Measurements from ENCODE around the gene ROPN1L. TPM values are rescaled to one million over a fixed set of nuclear protein-coding genes. Genes with fewer than 3 reads are reported as not detected.
A peak's percentile ranks its signal among the peaks of the same experiment; 100 is the strongest.
"Not testable (repeated sequence)": the region's sequence is repeated elsewhere in the genome, so short reads cannot be mapped to it uniquely, and the experiment has no call there.

The ROPN1L gene
- total and polyA plus RNA-seq, 10 donors: 2.0 to 27.9 (median 11.4) TPM

GRCh38 chr5:10513501-10514442, 72.1 kb downstream of the ROPN1L start:
- peak; percentile 13 for DNase-seq
- H3K27ac ChIP-seq: peak overlapping the region in 7 of 8 donors; percentile 46 to 70 (median 55)
- 43 to 62% (median 52%) methylated on average over 9 to 10 of the region's 10 CpGs for WGBS, 5 donors
- H3K27me3 ChIP-seq (replicated peaks in 1 of 7): no peaks in the 10 kb centered on the region
- peak in 2 of 3 donors; percentile 60 to 81 for TF ChIP-seq POLR2AphosphoS5 (IDR thresholded peaks at IDR 0.05)
- TF ChIP-seq, protein P1, sequence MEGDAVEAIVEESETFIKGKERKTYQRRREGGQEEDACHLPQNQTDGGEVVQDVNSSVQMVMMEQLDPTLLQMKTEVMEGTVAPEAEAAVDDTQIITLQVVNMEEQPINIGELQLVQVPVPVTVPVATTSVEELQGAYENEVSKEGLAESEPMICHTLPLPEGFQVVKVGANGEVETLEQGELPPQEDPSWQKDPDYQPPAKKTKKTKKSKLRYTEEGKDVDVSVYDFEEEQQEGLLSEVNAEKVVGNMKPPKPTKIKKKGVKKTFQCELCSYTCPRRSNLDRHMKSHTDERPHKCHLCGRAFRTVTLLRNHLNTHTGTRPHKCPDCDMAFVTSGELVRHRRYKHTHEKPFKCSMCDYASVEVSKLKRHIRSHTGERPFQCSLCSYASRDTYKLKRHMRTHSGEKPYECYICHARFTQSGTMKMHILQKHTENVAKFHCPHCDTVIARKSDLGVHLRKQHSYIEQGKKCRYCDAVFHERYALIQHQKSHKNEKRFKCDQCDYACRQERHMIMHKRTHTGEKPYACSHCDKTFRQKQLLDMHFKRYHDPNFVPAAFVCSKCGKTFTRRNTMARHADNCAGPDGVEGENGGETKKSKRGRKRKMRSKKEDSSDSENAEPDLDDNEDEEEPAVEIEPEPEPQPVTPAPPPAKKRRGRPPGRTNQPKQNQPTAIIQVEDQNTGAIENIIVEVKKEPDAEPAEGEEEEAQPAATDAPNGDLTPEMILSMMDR (IDR thresholded peaks at IDR 0.05 in 8 of 11, conservative IDR thresholded peaks at IDR 0.05 in 3 of 11): no peak
- no peaks in the 10 kb centered on the region for H3K36me3 ChIP-seq
- H3K4me1 ChIP-seq: peaks cover 0 to 16% (median 3%) of the 10 kb centered on the region in 6 donors
- peaks cover 0 to 5% (median 0%) of the 10 kb centered on the region in 8 donors for H3K9me3 ChIP-seq
- no peak overlapping the region for H3K4me3 ChIP-seq
- intact Hi-C loops (cut with DNase I; ENCODE audit: low total_unique reads): no loop called here

- Histone ChIP-seq H3K27ac (peak overlapping the region in 5 of 8 donors; percentile 49 to 70 (median 55)), H3K4me1 (peaks cover 0 to 16% (median 3%) of the 10 kb centered on the region in 6 donors)
- H3K9me3 ChIP-seq; H3K27me3 ChIP-seq (replicated peaks in 1 of 7); intact Hi-C loops (cut with DNase I; ENCODE audit: low total_unique reads); H3K4me3 ChIP-seq; DNase-seq; H3K36me3 ChIP-seq: not testable (repeated sequence)
- WGBS, 5 donors: 79 to 90% (median 88%) methylated on average over 8 of the region's 8 CpGs
Measured at GRCh38 chr5:10514572-10514971, 72.9 kb downstream of the ROPN1L start.

Small RNA genes within 50 kb of the gene (microRNA-seq; reads per million reads assigned to microRNA genes)
- 0 reads per million in 3 donors for gene MIR6131

Small RNA genes within 50 kb of the gene (small RNA-seq; reads per million reads assigned to genes)
- gene MIR6131: 0 reads per million in 4 donors

Other genes with a start within 250 kb of the ROPN1L start
- 10 to 100 TPM in 6 of 7 donors, 1 to 10 TPM in 1; 7.7 to 31.1 (median 16.5) TPM for gene ATPSCKMT, start 192.0 kb upstream of the ROPN1L start, total RNA-seq
- gene ATPSCKMT, start 192.0 kb upstream of the ROPN1L start, polyA plus RNA-seq: 1 to 10 TPM; 5.2 to 7.9 (median 7.4) TPM
- 100 to 1,000 TPM in 6 of 7 donors, 10 to 100 TPM in 1; 87.8 to 150 (median 114) TPM for gene CCT5, start 191.6 kb upstream of the ROPN1L start, total RNA-seq
- 100 to 1,000 TPM in 2 of 3 donors, 10 to 100 TPM in 1; 76.9 to 128 (median 115) TPM for gene CCT5, start 191.6 kb upstream of the ROPN1L start, polyA plus RNA-seq
- gene CMBL, start 134.0 kb upstream of the ROPN1L start, total RNA-seq: 10 to 100 TPM in 1 of 7 donors, 1 to 10 TPM in 6; 3.1 to 11.2 (median 4.8) TPM
- 1 to 10 TPM; 1.3 to 4.7 (median 2.5) TPM for gene CMBL, start 134.0 kb upstream of the ROPN1L start, polyA plus RNA-seq
- 100 to 1,000 TPM; 104 to 168 (median 123) TPM for gene MARCHF6, start 88.2 kb upstream of the ROPN1L start, total RNA-seq
- gene MARCHF6, start 88.2 kb upstream of the ROPN1L start, polyA plus RNA-seq: 10 to 100 TPM; 62.0 to 95.6 (median 72.1) TPM
- 10 to 100 TPM; 20.7 to 37.8 (median 26.7) TPM for gene ANKRD33B, start 122.2 kb downstream of the ROPN1L start, total RNA-seq
- gene ANKRD33B, start 122.2 kb downstream of the ROPN1L start, polyA plus RNA-seq: 1 to 10 TPM; 2.0 to 5.3 (median 2.4) TPM